Vagina (tissue), 2 donors: ENCODE results near the gene HBG1.

ENCODE experiments used
- POLR2AphosphoS5 ChIP-seq, 2 donors: sonication (generic); formaldehyde crosslinking; IDR thresholded peaks; one replicate each; pipeline ENCODE4 v1.9.0; 2017; ENCODE audit warnings: antibody characterized with exemption in 2 of 2, mild to moderate bottlenecking in 2 of 2, low read depth in 1 of 2; ENCODE audit not compliant: insufficient read depth in 1 of 2
- TF ChIP-seq, protein P1 (sequence below), 3 experiments: fragments of 450-650 bp in 2 of 3; fragments of 200-600 bp in 1 of 3; sonication (generic) in 1 of 3; IDR thresholded peaks; one replicate each; pipeline ENCODE4 v1.5.1; 2017 to 2019; ENCODE audit warnings: antibody characterized with exemption in 3 of 3, mild to moderate bottlenecking in 2 of 3, moderate library complexity in 2 of 3

DNA sequence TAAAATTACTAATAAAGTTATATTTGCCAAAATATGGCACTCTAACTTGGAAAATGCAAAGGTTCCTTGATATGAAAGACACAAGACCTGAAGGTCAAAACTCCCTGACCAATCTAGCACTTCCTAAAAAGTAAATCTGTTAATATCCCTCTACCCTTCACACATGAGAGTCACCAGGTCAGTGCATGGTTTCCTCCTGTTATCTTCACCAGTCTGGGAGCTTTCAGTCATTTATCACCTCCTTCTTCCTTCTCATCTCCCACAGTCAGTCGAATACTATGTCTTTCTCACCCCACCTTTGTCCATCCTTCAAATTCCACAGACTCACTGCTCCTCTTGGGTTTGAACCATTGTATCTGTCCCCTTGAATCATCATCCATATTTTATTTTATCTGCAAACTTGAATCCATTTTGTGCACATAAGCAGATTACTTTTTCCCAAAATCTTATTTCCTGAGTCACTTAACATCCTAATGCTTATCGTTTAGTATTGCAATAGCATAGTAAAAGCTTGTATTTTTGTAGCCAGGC lies 17.4 kb upstream of the HBG1 start:
- TF ChIP-seq, protein P1, sequence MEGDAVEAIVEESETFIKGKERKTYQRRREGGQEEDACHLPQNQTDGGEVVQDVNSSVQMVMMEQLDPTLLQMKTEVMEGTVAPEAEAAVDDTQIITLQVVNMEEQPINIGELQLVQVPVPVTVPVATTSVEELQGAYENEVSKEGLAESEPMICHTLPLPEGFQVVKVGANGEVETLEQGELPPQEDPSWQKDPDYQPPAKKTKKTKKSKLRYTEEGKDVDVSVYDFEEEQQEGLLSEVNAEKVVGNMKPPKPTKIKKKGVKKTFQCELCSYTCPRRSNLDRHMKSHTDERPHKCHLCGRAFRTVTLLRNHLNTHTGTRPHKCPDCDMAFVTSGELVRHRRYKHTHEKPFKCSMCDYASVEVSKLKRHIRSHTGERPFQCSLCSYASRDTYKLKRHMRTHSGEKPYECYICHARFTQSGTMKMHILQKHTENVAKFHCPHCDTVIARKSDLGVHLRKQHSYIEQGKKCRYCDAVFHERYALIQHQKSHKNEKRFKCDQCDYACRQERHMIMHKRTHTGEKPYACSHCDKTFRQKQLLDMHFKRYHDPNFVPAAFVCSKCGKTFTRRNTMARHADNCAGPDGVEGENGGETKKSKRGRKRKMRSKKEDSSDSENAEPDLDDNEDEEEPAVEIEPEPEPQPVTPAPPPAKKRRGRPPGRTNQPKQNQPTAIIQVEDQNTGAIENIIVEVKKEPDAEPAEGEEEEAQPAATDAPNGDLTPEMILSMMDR (IDR thresholded peaks at IDR 0.05): no peak
- no peak for TF ChIP-seq POLR2AphosphoS5 (IDR thresholded peaks at IDR 0.05; ENCODE audit: insufficient read depth in 1 of 2, low read depth in 1 of 2)
